LHCN-M2 (cell line): Measurements from ENCODE around the gene SCAMP2. TPM values are rescaled to one million over a fixed set of nuclear protein-coding genes. Genes with fewer than 3 reads are reported as not detected.
"Not testable (repeated sequence)": the region's sequence is repeated elsewhere in the genome, so short reads cannot be mapped to it uniquely, and the experiment has no call there.

Experiments
- DNase-seq: peaks from one replicate; pipeline ENCODE4 v3.0.0-alpha.2; 2012; ENCODE audit warnings: low read depth
- polyA plus RNA-seq: library from polyadenylated mRNA; unstranded; fragments of >200 nt; gene quantifications from one replicate; pipeline ENCODE4 v1.2.1, GENCODE V29; 2012; ENCODE audit warnings: missing spikeins
- total RNA-seq: library from RNA; depleted of rRNA; stranded (reverse); fragments of >200 nt; gene quantifications from 2 replicates; pipeline ENCODE4 v1.2.3, GENCODE V29; 2014; rRNA removed

The SCAMP2 gene
- total RNA-seq: 29.2 and 40.0 TPM in 2 replicates
- polyA plus RNA-seq: 64.6 TPM

GRCh38 chr15:74873036-74873755, at the start of gene SCAMP2:
SCAMP2 (minus strand) TSS chr15:74873365; CDS start chr15:74873255, 110 bp downstream.
- peak; percentile 91 for DNase-seq

GRCh38 chr15:74920456-74920855, 47.3 kb upstream of the SCAMP2 start:
- no peak for DNase-seq

GRCh38 chr15:74917676-74918075, 44.5 kb upstream of the SCAMP2 start:
- peak; percentile 64 for DNase-seq

DNA sequence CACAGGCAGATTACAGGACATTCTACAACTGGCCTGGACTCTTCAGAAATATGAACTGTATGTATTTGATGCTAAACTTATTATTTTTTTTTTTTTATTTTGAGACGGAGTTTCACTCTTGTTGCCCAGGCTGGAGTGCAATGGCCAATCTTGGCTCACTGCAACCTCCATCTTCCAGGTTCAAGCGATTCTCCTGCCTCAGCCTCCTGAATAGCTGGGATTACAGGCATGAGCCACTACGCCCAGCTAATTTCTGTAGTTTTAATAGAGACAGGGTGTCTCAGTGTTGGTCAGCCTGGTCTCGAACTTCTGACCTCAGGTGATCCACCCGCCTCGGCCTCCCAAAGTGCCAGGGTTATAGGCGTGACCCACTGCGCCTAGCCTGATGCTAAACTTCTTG, 40.6 kb upstream of the SCAMP2 start:
- not testable (repeated sequence) for DNase-seq

- no peak for DNase-seq
Measured at GRCh38 chr15:74913041-74913440, 39.9 kb upstream of the SCAMP2 start.

- DNase-seq: no peak
Measured at GRCh38 chr15:74908635-74909034, 35.5 kb upstream of the SCAMP2 start.

GRCh38 chr15:74907163-74907870, 34.2 kb upstream of the SCAMP2 start:
- DNase-seq: no peak

- DNase-seq: peak; percentile 76
Measured at GRCh38 chr15:74906450-74907162, 33.4 kb upstream of the SCAMP2 start, which contains the start of gene FAM219B. FAM219B (minus strand) TSS chr15:74906851; CDS start chr15:74906800, 51 bp downstream.

- no peak for DNase-seq
Measured at GRCh38 chr15:74906067-74906449, 32.9 kb upstream of the SCAMP2 start.

GRCh38 chr15:74904190-74904805, 31.1 kb upstream of the SCAMP2 start:
- no peak for DNase-seq

- DNase-seq: no peak
Measured at GRCh38 chr15:74903676-74904075, 30.5 kb upstream of the SCAMP2 start.

DNA sequence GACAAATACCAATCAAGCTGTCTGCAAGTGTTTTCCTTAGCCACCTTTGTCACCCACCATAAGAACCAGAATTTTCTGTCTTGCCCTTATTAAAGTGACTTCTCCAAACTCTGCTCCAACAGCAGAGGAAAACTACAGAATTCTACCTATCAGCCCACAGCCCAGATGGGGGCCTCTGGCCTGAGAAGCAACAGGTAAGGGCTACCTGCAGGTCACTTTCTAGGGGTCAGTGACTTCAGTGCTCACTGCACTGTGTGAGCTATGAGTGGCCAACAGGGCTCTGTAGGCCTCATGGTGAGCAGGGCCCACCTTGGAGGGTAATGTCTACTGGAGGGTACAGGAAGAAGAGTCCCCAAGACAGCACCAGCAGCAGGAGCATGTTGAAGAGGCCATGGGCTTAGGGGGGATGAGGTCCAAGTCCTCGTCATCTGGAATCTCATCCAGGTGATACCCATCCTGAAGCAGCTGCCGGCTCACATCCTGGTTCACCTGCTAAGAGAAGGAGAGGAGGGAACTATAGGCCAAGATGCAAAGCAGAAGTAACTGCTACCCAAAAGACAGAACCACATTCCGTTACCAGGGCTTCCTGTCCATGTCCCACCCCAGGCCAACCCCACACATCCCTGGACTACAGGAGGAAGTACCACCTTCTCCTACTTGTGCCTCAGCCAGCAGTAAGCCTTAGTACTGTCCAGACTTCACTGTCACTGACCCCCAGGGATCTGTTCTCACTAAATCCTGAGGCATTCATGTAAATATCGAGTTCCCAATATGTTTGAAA, 29.3 kb upstream of the SCAMP2 start:
- DNase-seq: no peak

GRCh38 chr15:74901612-74902063, 28.5 kb upstream of the SCAMP2 start:
- peak; percentile 50 for DNase-seq

DNA sequence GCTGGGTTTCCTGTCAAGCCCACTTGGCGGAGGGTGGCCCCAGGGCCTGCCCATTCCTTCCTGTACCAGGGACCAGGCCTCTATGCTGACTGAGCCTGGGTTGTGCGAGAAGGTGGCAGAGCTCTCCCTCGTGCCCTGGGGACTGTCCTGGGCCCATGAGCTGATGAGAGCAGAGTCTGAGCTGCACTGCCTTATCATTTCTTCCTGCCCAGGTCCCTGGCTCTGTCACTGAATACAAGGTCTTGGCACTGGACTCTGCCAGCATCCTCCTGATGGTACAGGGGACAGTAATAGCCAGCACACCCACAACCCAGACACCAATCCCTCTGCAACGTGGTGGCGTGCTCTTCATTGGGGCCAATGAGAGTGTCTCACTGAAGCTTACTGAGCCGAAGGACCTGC, 24.1 kb upstream of the SCAMP2 start:
- DNase-seq: no peak

DNA sequence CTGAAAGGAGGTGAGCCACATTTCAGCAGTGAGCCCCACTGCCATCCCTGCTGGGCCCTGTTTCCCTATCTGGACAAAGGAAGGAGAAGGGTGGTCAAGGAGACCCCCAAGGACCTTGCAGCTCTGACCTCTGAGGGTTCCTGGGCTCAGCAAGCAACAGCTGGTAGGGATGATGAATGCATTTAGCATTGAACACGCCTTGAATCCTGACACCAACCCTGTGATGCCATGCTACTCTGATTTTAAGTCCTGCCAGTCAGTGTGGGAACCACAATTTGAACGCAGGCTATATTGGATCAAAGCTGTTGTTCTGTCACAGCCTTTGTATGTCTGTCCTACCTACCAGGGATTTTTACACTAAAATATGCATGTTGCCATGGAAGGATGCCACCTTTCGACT, 23.2 kb upstream of the SCAMP2 start:
- peak; percentile 35 for DNase-seq

GRCh38 chr15:74895830-74896229, 22.7 kb upstream of the SCAMP2 start:
- no peak for DNase-seq

GRCh38 chr15:74894383-74894782, 21.2 kb upstream of the SCAMP2 start:
- not testable (repeated sequence) for DNase-seq

DNA sequence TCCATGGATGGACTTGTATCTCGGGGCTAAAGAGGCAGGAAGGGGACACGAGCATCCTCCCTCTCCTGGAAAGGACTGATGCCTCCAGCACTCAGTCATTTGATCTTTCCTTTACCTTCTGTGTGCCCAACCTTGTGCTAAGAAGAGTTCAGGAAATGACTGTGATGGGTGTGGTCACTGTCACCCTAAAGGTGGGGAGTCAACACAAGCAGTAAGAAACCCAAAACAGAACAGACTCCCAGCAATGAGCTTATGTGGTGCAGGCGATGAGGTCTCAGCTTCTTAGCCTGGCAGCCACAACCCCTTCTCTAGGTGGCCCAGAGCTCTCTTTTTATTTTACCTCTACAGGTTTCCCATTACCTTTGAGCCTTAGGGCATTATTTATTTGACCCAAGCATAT, 20.5 kb upstream of the SCAMP2 start:
- no peak for DNase-seq

DNA sequence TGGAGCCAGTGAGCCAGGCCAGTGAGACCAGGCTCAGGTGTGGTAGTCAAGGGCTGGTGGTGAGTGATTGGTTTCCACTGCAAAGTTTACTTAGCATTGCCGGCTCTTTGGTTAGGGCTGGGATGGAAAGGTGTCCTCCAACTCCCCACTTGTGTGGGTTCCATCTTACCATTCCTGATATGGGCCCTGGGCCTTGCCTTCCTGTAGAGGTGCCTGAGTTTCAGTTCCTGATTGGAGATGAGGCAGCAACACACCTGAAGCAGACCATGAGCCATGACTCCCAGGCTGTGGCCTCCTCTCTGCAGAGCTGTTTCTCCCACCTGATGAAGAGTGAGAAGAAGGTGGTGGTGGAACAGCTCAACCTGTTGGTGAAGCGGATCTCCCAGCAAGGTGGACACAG, 19.8 kb upstream of the SCAMP2 start:
- no peak for DNase-seq

GRCh38 chr15:74892313-74892712, 19.1 kb upstream of the SCAMP2 start:
- no peak for DNase-seq

GRCh38 chr15:74891469-74891868, 18.3 kb upstream of the SCAMP2 start:
- DNase-seq: no peak
